GM19193 (cell line): ENCODE results near the gene R3HDM4.

Experiments used
- POLR2A ChIP-seq: IDR thresholded peaks from 4 replicates; pipeline ENCODE4 v1.6.1; 2011; ENCODE audit not compliant: insufficient read depth, insufficient read length; ENCODE audit errors: extremely low read depth

R3HDM4 gene

GRCh38 chr19:940591-941291, 27.7 kb upstream of the R3HDM4 start:
- TF ChIP-seq POLR2A = peak; percentile 39

DNA sequence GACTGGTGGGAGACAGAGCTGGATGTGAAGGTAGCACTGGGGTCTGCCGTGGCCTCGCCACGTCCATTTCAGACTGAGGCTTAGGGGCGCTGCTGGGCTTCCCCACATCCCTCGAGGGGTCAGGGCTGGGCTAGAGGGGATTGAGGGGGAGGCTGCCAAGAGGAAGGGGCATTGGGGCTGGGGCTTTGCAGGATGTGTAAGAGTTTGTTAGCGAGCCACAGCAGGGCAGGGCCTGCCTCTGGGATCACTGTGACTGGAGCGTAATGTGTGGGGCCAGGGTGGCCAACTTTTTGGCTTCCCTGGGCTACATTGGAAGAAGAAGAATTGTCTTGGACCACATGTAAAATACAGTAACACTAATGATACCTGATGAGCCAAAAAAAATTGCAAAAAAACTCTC, 26.9 kb upstream of the R3HDM4 start:
- TF ChIP-seq POLR2A = no peak

GRCh38 chr19:939439-939838, 26.4 kb upstream of the R3HDM4 start:
- TF ChIP-seq POLR2A = no peak

DNA sequence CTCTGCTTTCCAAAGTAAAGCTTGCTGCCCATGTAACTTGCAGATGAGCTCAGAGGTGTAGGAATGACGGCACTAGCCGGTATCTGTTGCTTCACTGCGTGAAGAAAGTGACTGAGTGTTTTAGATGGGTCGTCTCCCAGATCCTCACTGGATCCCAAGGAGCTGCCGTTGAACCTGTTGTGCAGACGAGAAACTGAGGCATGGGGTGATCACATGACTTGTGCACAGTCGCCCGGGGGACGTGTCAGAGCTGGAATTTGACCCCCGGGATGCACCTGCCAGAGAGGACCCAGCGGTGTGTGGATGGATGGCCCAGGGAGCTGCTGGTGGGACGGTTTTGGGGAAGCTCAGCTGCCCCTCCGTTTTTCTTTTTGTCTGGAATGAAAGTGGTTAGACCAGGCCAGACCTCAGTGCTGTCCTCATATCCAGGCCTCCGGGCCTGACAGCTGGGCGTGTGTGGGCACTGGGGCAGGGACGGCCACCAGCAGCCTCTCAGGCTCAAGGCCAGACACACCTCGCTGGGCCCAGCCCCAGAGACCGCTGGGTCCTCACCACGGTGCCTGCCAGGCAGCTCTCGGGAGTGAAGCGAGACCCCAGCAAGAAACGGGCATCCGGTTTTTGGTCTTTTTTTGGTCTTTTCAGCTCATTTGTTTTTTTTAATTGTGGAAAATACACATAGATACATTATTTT, 25.4 kb upstream of the R3HDM4 start:
- TF ChIP-seq POLR2A = no peak

- peak; percentile 18 for TF ChIP-seq POLR2A
Measured at GRCh38 chr19:937259-937694, 24.3 kb upstream of the R3HDM4 start.

DNA sequence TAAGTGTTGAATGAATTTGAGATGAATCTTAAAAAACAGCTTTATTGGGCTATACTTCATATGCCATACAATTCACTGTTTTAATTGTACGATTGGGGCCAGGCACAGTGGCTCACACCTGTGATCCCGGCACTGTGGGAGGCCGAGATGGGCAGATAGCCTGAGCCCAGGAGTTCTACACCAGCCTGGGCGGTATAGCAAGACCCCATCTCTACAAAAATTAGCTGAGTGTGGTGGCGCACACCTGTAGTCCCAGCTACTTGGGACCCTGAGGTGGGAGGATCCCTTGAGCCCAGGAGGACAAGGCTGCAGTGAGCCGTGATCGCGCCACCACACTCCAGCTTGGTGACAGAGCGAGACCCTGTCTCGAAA, 23.1 kb upstream of the R3HDM4 start:
- no peak for TF ChIP-seq POLR2A

DNA sequence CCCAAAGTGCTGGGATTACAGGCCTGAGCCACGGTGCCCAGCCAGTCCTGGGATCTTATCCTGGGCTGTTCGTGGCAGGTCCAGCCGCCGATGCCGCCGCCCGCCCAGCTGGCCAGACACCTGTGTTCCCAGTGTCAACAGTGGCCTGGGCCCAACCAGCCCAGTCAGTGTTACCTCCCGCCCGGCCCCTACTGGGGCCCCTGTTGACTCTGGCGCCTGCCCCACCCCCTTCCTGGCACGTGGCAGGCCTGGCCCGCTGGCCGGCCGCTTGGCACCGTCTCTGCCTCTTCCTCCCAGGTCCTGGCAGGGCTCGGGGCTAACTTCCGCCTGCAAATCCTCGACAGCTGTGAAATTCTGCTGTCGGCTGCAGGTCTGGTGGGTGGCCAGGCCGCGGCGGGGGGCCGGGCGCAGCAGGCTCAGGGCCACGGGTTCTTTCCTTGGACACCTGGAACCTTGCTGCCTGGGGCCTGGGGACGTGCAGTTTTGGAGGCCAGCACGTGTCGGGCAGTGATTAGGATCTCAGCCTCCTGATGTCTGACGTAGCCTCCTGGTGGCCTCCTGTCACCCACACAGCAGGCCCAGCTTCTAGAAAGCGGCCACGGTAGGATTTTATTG, 22.0 kb upstream of the R3HDM4 start:
- TF ChIP-seq POLR2A = no peak

- TF ChIP-seq POLR2A = no peak
Measured at GRCh38 chr19:934197-934840, 21.3 kb upstream of the R3HDM4 start.

GRCh38 chr19:933553-933882, 20.5 kb upstream of the R3HDM4 start:
- no peak for TF ChIP-seq POLR2A

- TF ChIP-seq POLR2A = peak; percentile 25
Measured at GRCh38 chr19:932648-933552, 19.9 kb upstream of the R3HDM4 start.

DNA sequence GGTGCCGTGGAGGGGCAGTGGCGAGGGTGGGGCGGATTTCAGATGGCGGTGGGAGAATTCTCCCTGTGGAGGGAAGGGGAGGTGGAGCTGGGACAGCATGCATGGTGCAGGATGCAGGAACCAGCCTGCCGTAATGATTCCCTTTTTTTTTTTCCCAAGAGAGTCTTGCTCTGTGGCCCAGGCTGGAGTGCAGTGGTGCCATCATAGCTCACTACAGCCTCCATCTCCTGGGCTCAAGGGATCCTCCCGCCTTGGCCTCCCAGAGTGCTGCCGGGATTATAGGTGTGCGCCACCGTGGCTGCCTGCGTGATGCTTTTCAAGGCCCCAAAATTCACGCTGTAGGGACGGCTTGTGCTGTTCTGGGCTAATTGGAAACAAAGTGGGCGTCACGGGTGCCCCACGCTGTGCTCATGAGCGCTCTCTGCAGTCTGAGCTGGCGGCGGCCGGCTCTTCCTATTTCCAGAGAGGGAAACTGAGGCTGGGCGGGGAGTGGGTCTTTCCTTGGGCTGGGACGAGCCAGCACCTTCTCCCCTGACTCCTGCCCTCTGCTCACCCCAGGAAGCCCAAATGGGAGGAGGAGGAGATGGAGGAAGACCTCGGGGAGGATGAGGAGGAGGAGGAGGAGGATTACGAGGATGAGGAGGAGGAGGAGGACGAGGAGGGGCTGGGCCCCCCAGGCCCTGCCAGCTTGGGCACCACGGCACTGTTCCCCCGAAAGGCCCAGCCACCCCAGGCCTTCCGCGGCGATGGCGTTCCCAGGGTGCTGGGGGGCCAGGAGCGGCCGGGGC, 19.0 kb upstream of the R3HDM4 start:
- TF ChIP-seq POLR2A = no peak

DNA sequence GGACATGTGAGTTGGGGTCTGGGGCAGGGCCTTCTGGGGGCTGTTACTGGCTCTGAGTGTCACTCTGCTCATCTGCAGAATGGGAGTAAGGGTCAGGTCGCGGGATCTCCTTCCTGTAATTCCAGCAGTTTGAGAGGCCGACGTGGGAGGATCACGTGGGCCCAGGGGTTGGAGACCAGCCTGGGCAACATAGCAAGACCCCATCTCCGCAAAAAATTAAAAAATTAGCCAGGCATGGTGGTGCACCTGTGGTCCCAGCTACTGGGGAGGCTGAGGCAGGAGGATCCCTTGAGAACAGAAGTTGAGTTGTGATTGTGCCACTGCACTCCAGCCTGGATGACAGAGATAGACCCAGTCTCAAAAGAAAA, 16.9 kb upstream of the R3HDM4 start:
- no peak for TF ChIP-seq POLR2A

DNA sequence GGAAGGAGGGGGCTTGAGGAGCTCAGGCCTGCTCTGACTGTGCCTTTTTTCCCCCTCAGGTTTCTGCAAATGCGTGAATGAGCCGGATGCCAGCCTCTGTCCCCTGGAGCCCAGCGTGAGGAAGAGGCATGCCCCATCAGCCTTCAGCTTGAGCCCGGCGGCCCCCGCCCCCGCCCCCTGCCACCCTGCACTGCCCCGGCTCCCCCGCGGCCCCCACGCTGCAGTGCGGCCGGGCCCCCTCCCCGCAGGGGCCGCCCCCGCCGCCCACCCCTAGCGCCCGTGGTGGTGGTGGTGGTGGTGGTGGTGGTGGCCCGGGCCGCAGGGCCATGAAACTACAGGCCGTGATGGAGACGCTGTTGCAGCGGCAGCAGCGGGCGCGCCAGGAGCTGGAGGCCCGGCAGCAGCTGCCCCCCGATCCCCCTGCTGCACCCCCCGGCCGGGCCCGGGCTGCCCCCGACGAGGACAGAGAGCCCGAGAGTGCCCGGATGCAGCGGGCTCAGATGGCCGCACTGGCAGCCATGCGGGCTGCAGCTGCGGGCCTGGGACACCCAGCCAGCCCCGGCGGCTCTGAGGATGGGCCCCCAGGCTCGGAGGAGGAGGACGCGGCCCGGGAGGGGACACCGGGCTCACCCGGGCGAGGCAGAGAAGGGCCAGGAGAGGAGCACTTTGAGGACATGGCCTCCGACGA, 16.3 kb upstream of the R3HDM4 start:
- no peak for TF ChIP-seq POLR2A
